GM19324 (cell line): ENCODE results near the gene MRPL39.

Experiments
- ATAC-seq: cut with Tn5 transposase; IDR thresholded peaks from one replicate; pipeline ENCODE4 v1.9.1; 2021; ENCODE audit warnings: mild to moderate bottlenecking, moderate library complexity; ENCODE audit not compliant: unreplicated experiment, low FRiP score

MRPL39 gene

DNA sequence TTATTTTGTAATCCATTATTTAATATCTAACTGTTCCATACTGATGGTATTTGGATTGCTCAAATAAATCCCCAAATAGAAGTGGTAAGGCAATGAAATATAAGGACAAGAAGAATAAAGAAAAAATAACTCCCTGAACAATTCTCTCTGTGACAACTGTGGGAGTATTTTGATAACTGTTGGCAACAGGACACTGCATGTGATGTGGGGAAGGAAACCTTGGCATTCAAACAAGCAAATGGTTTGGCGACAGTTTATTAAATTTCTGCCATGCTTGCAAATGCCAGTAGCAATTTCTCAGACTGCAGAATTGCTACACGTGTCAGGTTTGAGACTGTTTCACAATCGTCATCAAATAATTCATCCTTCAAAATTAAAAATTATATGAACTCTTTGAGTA, 8.6 kb upstream of the MRPL39 start:
- ATAC-seq: no peak

DNA sequence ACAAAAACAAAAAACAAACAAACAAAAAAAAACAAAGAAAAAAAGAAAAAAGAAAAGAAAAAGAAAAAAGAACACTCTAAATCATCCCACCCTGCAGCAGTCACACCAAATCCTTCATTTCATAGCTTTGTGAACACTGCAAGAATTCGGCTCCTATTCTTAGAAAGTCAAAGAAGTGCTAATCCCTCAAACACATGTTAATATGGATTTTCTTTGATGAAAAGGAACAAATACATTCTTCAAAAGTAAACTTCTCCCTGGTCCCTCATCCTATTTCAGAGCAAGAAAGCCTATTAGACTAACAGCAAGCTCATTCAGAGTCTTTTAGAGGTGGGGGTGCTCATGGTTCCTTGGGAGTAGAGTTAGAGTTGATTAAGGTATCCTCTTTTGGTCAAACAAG, 7.2 kb upstream of the MRPL39 start:
- no peak for ATAC-seq

DNA sequence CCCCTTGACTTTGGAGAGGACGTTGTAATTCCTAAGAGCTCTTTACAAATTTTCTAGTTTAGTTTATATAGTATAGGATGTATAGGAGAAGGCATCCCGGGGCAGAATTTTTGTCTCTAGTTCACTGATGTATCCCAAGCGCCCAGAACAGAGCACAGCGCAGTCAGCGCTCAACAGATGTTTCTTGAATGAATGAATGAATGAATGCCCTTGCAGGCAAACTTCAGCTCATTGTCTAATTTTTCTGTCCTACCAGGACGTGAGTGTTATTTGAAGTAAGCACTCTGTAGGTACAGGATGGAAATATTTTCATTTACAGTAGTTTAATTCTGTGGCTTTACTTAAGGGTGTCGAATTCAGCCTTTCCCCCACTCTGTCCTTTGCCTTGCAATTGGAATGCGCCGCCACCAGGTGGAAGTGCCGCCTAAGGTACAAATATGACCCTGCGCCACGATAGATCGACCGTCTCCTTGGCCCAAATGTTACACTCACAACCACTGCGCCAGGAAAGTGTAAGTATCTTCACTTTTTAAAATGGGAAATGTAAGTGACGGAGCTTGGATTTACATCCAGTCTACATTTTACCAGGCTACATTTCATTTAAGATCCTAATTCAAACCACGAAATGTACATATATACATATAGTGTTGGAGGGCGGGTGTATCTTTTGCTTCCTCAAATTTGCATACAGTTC, 910 bp upstream of the MRPL39 start:
- ATAC-seq: peak; percentile 78

DNA sequence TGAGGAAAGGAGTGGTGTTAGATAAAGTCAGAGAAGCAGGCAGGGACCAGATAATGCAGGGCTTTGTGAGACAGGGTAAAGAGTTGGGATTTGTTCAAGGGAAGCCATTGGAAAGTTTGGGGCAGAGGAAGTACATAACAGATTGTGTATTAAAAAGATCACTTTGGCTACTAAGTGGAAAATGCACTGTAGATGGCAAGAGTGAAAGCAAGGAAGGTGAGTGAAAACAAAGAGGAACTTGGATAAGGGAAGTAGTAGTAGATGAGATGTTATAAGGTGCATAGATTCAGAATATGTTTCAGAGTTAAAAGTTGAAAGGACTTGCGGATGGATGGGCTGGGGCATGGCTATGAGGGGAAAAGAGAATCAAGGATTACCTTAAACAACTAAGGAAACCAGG, 17.4 kb downstream of the MRPL39 start:
- ATAC-seq: no peak

DNA sequence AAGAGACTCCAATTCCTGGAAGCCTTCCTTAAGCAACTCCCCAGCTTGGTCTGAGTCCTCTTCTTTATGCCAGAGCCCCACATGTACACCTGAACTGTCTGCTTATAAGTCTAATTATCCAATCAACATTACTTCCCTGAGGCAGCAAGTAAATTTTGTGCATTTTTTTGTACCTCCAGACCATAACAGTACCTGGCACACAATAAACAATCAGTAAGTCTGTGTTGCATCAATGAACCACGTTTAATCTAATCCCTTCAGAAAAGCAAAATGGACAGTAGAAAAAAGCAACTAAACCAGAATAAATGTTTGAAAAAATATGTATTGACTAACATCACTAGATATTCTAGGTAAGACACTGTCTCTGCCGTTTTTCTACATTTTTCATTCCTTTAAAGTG, 20.5 kb downstream of the MRPL39 start:
- no peak for ATAC-seq

DNA sequence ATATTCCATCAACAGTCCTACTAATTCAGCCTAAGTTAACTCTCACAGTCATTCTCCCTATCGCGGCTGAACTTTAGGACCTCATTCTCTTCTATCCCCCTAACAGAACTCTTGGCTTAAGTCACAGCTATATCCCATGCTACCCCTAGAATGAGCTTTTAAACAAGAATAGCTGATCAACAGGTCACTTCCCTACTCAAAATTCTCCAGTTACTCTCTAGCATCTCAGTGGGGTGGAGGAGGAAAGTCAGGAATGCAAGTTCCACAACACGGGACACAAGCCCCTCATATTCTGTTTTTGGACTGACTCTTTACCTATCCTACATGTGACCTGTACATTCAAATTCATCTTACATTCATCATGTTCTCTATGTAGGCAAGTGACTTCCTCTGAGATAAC, 21.0 kb downstream of the MRPL39 start:
- no peak for ATAC-seq

DNA sequence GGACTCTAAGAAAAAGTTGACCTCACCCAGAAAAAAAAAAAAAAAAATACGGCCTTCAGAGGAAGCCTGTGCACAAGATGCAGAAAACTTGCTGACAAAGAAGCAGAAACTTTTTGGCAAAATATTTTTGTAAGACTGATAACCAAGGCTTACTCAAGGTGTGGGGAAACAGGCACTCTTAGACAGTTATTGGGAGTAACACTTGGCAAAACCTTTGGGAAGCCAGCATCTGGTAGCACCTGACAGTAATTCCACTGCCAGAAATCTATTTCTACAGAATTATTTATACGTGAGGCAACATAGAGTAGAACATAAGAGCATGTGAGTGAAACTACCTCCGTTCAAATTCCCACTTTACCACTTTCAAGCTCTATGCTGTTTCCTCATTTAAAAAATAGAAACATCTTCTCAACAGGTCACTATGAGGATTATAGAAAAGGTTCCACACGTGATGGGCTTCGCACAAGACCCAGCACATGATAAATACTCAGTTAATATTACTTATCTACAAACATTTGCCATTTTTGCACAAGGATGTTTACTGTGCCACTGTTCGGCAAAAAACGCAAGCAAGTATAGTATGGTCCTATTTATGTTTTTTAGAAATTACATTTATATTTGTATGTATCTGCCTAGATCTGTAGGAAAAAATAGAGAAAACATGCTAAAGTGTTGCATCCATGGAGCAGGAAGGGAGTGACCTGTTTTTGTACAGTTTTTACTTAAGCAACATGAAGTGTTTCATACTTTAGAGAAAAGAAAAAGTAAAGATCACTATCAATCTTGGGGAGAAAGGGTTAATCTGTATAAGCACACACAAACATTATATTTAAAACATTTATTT, 22.2 kb downstream of the MRPL39 start:
- ATAC-seq: no peak

DNA sequence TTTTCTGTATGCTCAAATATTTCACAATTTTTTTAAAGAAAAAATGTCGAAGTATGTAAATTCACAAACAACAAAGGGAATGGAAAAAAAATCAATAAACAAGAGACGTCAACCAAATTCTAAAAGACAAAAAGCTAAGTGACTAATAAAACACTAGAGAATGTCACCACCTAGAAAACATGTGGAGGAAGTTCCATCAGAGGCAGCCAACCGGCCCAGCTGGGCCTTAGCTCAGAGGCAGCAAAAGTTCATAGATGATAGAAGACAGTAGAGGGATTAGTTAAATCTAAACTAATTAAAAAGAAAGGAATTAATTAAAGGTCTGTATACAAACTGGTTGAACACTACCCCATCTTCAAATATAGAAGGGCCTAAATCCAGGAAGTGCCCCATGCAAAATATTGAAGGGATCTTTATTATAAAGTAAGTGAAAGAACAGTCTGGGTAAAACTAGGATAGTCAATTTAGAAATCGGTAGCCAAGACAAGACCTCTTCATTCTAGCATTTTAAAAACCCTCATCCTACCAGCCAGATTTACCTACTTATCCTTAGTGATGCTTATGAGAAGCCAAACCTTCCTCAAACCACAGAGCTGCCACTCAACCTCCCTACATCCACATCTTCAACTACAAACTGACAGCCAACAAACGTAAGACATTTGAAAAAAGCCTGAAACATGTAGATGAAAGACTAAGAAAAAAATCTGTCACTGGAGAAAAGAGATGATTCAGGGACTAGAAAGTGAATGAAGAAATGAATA, 23.7 kb downstream of the MRPL39 start:
- ATAC-seq: no peak

DNA sequence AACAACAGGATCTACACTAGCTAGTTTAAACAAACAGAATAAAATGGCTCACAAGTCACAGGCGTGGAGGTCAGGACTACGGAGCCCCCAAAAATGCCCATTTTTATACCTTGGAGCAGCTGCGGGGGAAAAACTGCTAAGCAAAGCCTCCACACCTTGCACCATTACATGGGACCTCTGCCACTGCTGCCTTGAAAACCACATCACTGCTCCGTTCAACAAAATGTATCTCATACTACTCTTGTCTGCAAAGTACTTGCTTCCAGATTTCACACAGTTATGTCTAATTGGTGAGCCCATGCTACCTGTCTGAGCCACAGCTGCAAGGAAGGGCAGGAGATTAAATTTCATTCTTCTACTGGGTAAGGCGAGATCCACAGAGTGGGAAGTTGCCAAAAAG, 24.4 kb downstream of the MRPL39 start:
- ATAC-seq: no peak

DNA sequence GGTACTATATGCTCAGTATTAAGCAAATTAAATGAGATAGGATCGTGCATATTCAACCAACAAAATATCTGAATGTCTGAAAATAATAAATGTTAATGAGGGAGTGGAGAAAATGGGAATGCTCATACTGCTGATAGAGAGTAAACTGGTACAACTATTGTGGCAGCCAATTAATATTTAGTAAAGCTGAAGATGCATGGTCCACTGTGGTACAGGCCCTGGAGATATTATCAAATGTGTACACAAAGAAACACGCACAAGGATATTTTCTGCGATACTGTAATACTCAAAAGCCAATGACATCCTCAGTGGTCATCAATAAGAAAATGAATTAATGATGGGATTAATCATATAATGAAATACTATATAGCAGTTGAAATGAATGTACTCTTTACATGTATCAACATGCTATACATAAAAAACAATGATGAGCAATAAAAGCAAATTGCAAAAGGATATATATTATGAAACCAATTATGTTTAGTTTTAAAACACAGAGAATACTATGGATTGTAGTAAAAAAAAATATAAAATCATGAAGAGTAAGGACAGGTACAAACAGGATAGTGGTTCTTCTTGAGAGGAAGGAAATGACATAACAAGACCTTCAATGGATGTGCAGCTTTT, 25.0 kb downstream of the MRPL39 start:
- ATAC-seq: no peak

DNA sequence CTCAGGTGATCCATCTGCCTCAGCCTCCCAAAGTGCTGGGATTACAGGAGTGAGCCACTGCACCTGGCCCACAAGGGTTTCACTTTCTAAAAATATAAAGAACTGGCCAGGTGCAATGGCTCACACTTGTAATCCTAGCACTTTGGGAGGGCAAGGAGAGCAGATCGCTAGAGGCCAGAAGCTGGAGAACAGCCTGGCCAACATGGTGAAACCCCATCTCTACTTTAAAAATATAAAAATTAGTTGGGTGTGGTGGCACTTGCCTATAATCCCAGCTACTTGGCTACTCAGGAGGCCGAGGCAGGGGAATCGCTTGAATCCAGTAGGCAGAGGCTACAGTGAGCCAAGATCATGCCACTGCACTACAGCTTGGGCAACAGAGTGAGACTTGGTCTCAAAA, 25.7 kb downstream of the MRPL39 start:
- ATAC-seq: no peak

DNA sequence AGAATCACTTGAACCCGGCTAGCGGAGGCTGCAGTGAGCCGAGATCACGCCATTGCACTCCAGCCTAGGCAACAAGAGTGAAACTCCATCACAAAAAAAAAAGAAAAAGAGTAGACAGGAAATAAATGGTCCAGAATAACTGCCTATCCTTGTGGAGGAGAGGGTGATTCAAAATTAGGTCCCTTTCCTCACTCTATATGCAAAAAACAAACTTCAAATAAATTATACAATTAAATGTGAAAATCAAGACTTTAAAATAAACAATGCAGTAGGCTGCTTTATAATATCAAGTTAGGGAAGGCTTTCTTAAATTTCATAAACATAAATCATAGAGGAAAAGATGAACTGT, 26.4 kb downstream of the MRPL39 start:
- no peak for ATAC-seq

DNA sequence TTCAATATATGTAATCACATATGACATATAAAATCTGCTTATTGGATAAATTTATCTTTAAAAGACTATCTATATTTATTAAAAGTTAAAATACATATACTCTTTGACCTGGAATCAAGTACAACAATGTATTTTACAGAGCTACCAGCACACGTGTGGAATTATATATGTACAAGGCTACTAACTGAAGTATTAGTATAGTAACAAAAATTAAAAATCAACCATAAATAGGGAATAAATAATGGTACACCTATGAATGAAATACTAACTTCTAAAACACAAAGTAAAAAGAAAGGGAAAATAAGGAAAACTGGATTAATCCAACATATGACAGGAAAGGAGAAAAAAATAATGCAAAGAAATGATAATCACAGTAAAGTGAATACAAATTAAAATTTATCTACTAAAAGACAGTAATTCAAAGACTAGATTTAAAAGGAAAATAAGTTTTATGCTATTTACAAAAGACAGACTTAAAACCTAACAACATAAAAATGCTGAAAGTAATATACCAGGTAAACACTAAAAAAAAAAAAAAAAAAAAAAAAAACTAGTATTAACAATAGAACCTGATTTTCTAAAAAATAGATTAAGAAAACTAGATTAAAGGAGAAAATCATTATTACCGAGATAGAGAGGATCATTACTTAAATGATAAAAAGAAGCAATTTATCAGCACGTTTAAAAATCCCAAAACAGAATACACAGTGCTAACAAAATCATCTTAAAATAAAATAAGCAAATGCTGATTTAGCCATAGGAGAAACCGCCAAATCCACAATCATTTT, 27.9 kb downstream of the MRPL39 start:
- ATAC-seq: no peak

DNA sequence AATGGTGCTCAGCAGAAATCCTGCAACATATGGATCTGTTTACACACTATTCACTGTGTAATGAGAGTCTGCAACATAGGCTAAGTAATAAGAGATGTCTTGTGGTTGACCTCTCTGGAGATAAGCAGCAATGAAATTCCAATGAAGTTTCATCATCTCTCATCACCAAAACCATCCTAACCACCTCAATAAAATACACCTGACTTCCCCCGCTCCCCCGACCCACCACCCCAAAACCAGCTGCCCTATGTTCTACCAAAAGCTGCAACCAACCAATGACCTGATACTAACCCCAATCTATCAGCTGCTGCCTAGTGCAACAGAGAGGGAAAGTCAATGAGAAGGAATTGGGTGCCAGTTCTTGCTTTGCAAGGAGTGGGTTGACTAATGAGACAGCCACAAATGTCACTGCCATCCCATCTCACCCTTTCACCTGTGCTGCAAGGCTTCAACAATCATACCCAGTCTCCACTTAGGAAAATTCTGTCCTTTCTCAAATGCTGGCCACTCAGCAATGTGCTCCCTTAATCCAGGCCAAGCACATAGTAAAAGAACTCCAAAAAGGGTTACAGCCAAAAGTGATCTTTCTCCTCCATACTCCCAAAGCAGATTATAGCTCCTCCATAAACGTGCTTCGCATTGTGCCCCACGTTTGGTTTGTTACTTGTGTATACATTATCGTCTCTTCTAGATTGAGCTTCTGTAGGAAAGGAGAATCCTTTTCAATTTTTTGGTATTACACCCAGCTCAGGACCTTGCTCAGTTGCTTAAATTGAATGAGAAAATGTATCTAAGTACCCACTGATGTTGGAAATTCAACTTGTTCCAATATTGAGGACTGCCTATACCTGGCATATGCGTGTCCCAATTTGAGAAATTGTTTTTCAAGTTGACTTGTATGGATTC, 29.0 kb downstream of the MRPL39 start:
- peak; percentile 33 for ATAC-seq

DNA sequence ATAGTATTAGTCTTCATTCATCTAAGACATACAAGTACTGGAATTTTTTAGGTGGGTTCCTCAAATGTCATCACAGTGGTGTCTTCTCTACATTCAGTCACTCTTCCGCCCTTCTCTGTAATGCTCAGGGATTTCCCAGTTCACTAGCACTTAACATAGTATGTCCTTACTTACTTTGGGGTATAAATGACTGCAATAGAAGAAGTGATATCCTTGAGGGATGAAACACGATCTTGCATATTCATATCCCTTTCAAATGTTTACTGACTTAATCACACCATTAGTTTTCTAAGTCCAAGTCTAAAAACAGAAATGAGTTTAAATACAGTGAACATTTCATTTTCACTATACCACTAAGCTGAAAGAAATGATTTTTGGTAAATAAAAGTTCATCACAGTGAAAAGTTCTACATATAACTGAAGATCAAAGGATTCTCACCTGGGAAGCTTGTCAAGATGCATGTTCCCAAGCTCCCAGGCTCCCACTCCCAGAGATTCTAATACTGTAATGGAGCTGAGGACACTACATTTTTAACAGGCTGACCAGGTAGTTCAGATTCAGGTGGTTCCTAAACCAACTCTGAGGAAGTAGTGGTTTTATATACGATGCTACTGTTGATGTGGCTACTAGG, 29.7 kb downstream of the MRPL39 start:
- peak; percentile 7 for ATAC-seq

DNA sequence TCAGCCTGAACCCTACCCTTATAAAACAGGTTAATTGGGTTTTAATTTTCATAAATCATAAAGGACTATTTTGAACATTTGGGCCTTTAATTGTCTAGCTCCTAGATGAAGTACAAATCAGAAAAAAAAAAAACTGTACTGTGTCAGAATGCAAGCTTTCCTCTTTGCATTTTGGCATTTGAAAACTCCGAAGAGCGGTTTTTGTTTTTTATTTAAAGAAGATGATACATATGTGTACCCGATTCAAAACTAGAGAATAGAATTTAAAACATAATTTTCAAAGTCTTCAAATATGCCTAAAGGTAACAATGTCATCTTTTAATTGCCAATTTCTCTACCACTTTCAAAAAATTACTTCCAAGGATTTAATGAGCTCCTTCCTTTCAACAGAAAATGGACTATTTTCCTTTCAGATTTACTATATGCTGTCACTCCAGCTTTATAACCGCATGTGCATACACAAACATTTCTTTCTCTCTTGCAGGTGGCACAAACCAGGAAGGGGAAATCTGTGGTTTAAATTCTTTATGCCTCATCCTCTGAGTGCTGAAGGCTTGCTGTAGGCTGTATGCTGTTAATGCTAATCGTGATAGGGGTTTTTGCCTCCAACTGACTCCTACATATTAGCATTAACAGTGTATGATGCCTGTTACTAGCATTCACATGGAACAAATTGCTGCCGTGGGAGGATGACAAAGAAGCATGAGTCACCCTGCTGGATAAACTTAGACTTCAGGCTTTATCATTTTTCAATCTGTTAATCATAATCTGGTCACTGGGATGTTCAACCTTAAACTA, 33.7 kb downstream of the MRPL39 start:
- peak; percentile 40 for ATAC-seq

DNA sequence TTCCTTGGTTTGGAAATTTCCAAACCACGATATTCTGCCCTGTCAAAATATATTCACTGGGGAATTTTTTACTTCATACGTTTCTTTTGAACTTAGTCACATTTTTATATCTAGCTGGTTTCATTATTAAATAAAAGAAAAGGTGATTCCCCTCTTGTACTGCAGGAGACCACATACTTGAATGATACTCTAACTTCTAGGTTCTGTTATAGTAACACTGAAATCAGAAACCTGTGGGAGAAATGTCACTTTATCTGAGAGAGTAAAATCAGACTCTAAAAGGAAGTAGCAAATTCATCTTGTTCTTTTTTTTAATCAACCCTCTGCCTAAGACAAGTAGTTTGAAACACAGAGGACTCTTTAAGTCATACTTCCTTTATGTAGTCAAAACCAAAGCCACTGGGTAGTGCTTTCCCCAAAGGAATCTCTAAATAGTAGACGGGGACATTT, 34.4 kb downstream of the MRPL39 start:
- peak; percentile 30 for ATAC-seq

DNA sequence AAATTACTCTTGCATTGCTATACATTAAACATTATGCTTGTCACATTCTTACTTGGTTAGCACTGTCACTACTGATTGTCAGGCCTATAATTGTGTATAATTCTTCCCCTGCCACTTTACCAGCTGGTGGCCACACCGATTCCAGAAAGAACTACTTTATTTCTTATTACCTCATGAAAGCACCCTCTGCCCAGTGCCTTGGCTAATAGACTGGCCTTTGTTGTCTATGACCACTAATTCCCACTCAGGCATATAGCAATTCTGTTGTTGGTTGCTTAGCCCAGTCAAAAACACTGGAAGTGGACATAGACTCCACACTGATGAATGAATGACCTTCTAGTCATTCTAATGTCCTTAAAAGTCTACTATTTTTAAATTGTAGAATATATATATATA, 35.6 kb downstream of the MRPL39 start:
- ATAC-seq: no peak
